Gastrocnemius medialis (tissue), 4 donors: ENCODE results near the gene PICALM. TPM values are rescaled to one million over a fixed set of nuclear protein-coding genes. Genes with fewer than 3 reads are reported as not detected.

ENCODE experiments used
- ATAC-seq, 2 donors: fragments of 150-250 bp; one replicate each; pipeline ENCODE4 v1.9.1; 2016
- DNase-seq, 2 donors: peaks; one replicate each; pipeline ENCODE4 v3.0.0-alpha.2; 2019
- H3K27ac ChIP-seq, 4 donors: fragments of 200-600 bp; sonication (generic); 1 replicate in 1 of 4; 2 replicates in 3 of 4; pipeline ENCODE4 v1.5.1; 2016 to 2018; ENCODE audit warnings: mild to moderate bottlenecking in 2 of 4, moderate library complexity in 1 of 4
- H3K27me3 ChIP-seq, 3 donors: fragments of 200-600 bp; sonication (generic) in 2 of 3; 1 replicate in 1 of 3; 2 replicates in 2 of 3; pipeline versions ENCODE4 v1.5.1 to v1.6.0; 2016 to 2019; ENCODE audit warnings: mild to moderate bottlenecking in 1 of 3, moderate library complexity in 1 of 3
- H3K36me3 ChIP-seq, 2 donors: fragments of 200-600 bp; sonication (generic) in 1 of 2; one replicate each; pipeline ENCODE4 v1.5.1; 2017 to 2018
- H3K4me1 ChIP-seq, 2 donors: fragments of 200-600 bp; sonication (generic) in 1 of 2; one replicate each; pipeline ENCODE4 v1.5.1; 2016 to 2017; ENCODE audit warnings: mild to moderate bottlenecking in 2 of 2
- H3K4me3 ChIP-seq, 4 donors: fragments of 200-600 bp; sonication (generic) in 3 of 4; 1 replicate in 1 of 4; 2 replicates in 3 of 4; pipeline ENCODE4 v1.5.1; 2016 to 2019; ENCODE audit warnings: mild to moderate bottlenecking in 2 of 4
- H3K9me3 ChIP-seq, 3 donors: fragments of 200-600 bp; sonication (generic) in 2 of 3; 1 replicate in 1 of 3; 2 replicates in 2 of 3; pipeline ENCODE4 v1.5.1; 2016 to 2019
- POLR2A ChIP-seq, 2 donors: fragments of 450-650 bp; IDR thresholded peaks; one replicate each; pipeline ENCODE4 v1.6.1; 2017; ENCODE audit warnings: antibody characterized with exemption in 2 of 2, mild to moderate bottlenecking in 2 of 2, moderate library complexity in 2 of 2
- in situ Hi-C, 4 donors: fragments of 200-750 bp; cut with MboI; loops; one replicate each; pipeline versions ENCODE4 v1.15.0 to v1.8.0; 2017; ENCODE audit warnings: low sequenced_read_pairs in 4 of 4
- intact Hi-C: fragments of 100-400 bp; cut with DNase I; formaldehyde crosslinking; loops from one replicate; pipeline ENCODE4 v1.15.1; 2023; ENCODE audit warnings: low total_unique reads
- total RNA-seq, 4 donors: library from RNA; depleted of rRNA; stranded (reverse); fragments of >200 nt; gene quantifications; one replicate each; pipeline versions ENCODE4 v1.1.0 to v1.2.3, GENCODE V29; 2016
- TF ChIP-seq, protein P1 (sequence below), 5 experiments: fragments of 450-650 bp in 3 of 5; fragments of 200-600 bp in 2 of 5; sonication (generic) in 2 of 5; IDR thresholded peaks in 4 of 5; conservative IDR thresholded peaks in 1 of 5; 1 replicate in 4 of 5; 2 replicates in 1 of 5; pipeline ENCODE4 v1.5.1; 2016 to 2019; ENCODE audit warnings: antibody characterized with exemption in 5 of 5, mild to moderate bottlenecking in 3 of 5, moderate library complexity in 3 of 5

Gene PICALM
- total RNA-seq, 4 donors from 2014 or later, result 82.3 to 125 (median 107) TPM

- TF ChIP-seq, protein P1, sequence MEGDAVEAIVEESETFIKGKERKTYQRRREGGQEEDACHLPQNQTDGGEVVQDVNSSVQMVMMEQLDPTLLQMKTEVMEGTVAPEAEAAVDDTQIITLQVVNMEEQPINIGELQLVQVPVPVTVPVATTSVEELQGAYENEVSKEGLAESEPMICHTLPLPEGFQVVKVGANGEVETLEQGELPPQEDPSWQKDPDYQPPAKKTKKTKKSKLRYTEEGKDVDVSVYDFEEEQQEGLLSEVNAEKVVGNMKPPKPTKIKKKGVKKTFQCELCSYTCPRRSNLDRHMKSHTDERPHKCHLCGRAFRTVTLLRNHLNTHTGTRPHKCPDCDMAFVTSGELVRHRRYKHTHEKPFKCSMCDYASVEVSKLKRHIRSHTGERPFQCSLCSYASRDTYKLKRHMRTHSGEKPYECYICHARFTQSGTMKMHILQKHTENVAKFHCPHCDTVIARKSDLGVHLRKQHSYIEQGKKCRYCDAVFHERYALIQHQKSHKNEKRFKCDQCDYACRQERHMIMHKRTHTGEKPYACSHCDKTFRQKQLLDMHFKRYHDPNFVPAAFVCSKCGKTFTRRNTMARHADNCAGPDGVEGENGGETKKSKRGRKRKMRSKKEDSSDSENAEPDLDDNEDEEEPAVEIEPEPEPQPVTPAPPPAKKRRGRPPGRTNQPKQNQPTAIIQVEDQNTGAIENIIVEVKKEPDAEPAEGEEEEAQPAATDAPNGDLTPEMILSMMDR (IDR thresholded peaks at IDR 0.05 in 4 of 5, conservative IDR thresholded peaks at IDR 0.05 in 1 of 5), result no peak
- no peak for TF ChIP-seq POLR2A (IDR thresholded peaks at IDR 0.05)
- no peaks in the 10 kb centered on the region for H3K36me3 ChIP-seq
- H3K4me3 ChIP-seq, result no peak overlapping the region
- H3K9me3 ChIP-seq, result no peaks in the 10 kb centered on the region
- H3K27ac ChIP-seq, result no peak overlapping the region
- in situ Hi-C loops (loop anchor here in 2 of 4 donors (10.0 to 25.0 kb wide), 3 partner anchors 149 to 384 kb away; partner anchors contain the start of gene CREBZF (in 1 of the 2)), intact Hi-C loops (loop anchor here (5.0 to 10.0 kb wide), 2 partner anchors 191 to 196 kb away; partner anchors contain the start of genes CCDC83 and EED)
- DNase-seq, result no peak
- no peak for ATAC-seq
- peaks cover 86 to 90% of the 10 kb centered on the region in 2 donors for H3K4me1 ChIP-seq
- no peaks in the 10 kb centered on the region for H3K27me3 ChIP-seq
Measured at GRCh38 chr11:86046116-86046515, 22.8 kb downstream of the PICALM start.

GRCh38 chr11:86043765-86044503, 24.9 kb downstream of the PICALM start:
- Histone ChIP-seq H3K4me3 (no peak overlapping the region), H3K27ac (peak overlapping the region; percentile 24 to 83 (median 78)), H3K27me3 (no peaks in the 10 kb centered on the region), H3K36me3 (no peaks in the 10 kb centered on the region), H3K9me3 (no peaks in the 10 kb centered on the region), H3K4me1 (peaks cover 85 to 93% of the 10 kb centered on the region in 2 donors)
- TF ChIP-seq, protein P1 (IDR thresholded peaks at IDR 0.05 in 4 of 5, conservative IDR thresholded peaks at IDR 0.05 in 1 of 5), result no peak
- no peak for TF ChIP-seq POLR2A (IDR thresholded peaks at IDR 0.05)
- DNase-seq, result no peak
- in situ Hi-C loops (loop anchor here in 3 of 4 donors (5.0 to 25.0 kb wide), 4 partner anchors 148 to 382 kb away; partner anchors contain the start of gene CREBZF (in 1 of the 3)), intact Hi-C loops (loop anchor here (2.0 to 10.0 kb wide), 3 partner anchors 17 to 189 kb away; partner anchors contain the start of gene CCDC83)
- no peak for ATAC-seq

GRCh38 chr11:86041975-86042378, 26.9 kb downstream of the PICALM start:
- ATAC-seq (peak; percentile 76 to 82), DNase-seq (peak; percentile 54 to 60)
- Histone ChIP-seq H3K4me1 (peaks cover 81 to 84% of the 10 kb centered on the region in 2 donors), H3K27ac (peak overlapping the region; percentile 74 to 83 (median 80)), H3K27me3 (no peaks in the 10 kb centered on the region), H3K4me3 (peak overlapping the region; percentile 30 to 69 (median 42)), H3K9me3 (no peaks in the 10 kb centered on the region), H3K36me3 (no peaks in the 10 kb centered on the region)
- in situ Hi-C loops (loop anchor here in 3 of 4 donors (5.0 to 25.0 kb wide), 4 partner anchors 150 to 380 kb away; partner anchors contain the start of gene CREBZF (in 1 of the 3)), intact Hi-C loops (loop anchor here (1.0 to 10.0 kb wide), 6 partner anchors 19 to 187 kb away; partner anchors contain the start of genes CCDC83 and PICALM)
- TF ChIP-seq, protein P1 (IDR thresholded peaks at IDR 0.05 in 4 of 5, conservative IDR thresholded peaks at IDR 0.05 in 1 of 5), result peak; percentile 85 to 96 (median 90)
- TF ChIP-seq POLR2A (IDR thresholded peaks at IDR 0.05), result no peak

DNA sequence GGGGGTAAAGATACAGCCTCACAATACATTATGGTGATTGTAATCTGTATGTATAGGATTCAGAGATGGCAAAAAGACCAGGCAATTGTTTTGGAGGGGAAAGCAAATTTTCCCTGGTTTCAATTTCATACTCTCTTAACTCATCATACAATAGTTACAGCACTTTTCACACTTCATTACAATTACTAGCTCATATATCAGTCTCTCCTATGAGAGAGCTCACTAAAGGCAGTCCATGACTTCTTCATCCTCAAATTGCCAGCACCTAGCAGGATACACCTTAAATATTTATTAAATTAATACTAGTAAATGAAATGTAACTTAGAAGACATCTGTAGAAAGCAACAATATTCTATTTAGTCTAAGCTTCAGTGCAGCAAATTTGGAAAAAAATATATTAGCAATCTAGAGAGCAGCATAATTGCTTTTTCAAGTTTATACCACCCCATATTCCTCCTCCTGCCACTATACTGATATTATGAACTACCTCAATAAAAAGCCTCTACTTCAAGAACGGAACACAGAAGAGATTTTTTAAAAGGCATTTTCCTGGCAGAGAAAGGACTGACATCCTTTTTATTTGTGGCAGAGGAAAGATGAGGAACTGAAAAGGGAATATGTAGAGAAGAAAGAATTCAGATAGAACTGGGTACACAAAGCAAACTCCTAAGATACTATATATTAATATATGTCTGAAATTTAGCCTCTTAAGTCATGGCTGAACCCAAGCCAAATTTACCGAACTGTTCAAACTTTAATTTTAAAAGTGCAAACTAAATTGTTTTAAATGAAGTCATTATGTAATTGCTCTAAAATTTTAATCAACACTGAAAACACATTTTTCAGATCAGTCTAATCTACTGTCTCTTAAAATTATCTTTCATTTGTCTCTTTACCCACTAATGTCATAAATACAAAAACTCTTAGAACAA, 27.7 kb downstream of the PICALM start:
- in situ Hi-C loops (loop anchor here in 3 of 4 donors (5.0 to 25.0 kb wide), 4 partner anchors 151 to 379 kb away; partner anchors contain the start of gene CREBZF (in 1 of the 3)), intact Hi-C loops (loop anchor here (1.0 to 10.0 kb wide), 4 partner anchors 28 to 186 kb away; partner anchors contain the start of genes CCDC83 and PICALM)
- peaks cover 78 to 81% of the 10 kb centered on the region in 2 donors for H3K4me1 ChIP-seq

More for the DNA sequence above, 27.7 kb downstream of the PICALM start:
- TF ChIP-seq POLR2A (IDR thresholded peaks at IDR 0.05), result no peak
- TF ChIP-seq, protein P1 (IDR thresholded peaks at IDR 0.05 in 4 of 5, conservative IDR thresholded peaks at IDR 0.05 in 1 of 5), result no peak
- Histone ChIP-seq H3K4me3 (peak overlapping the region; percentile 30 to 69 (median 42)), H3K27ac (peak overlapping the region; percentile 74 to 83 (median 80)), H3K27me3 (no peaks in the 10 kb centered on the region), H3K9me3 (no peaks in the 10 kb centered on the region), H3K36me3 (no peaks in the 10 kb centered on the region)
- DNase-seq (no peak), ATAC-seq (peak in 1 of 2 donors; percentile 35)
